Transverse colon (tissue), 4 donors: ENCODE data around the gene FOXL3. TPM values are rescaled to one million over a fixed set of nuclear protein-coding genes. Genes with fewer than 3 reads are reported as not detected.

Experiments
- DNase-seq: peaks from one replicate; pipeline ENCODE4 v3.0.0-alpha.2; 2019
- H3K27ac ChIP-seq, 4 donors: fragments of 200-600 bp; sonication (generic); 2 replicates each; pipeline ENCODE4 v1.5.1; 2016 to 2018; ENCODE audit warnings: inconsistent platforms in 4 of 4
- H3K27me3 ChIP-seq: fragments of 200-600 bp; sonication (generic); 2 replicates; pipeline ENCODE4 v1.5.1; 2017; ENCODE audit warnings: inconsistent platforms
- H3K36me3 ChIP-seq, 4 donors: fragments of 200-600 bp; sonication (generic); 2 replicates each; pipeline ENCODE4 v1.5.1; 2017 to 2019; ENCODE audit warnings: inconsistent platforms in 4 of 4
- H3K4me1 ChIP-seq, 4 donors: fragments of 200-600 bp; sonication (generic); 2 replicates each; pipeline ENCODE4 v1.5.1; 2017 to 2020; ENCODE audit warnings: inconsistent platforms in 4 of 4
- H3K4me3 ChIP-seq, 4 donors: fragments of 200-600 bp; sonication (generic); 1 replicate in 1 of 4; 2 replicates in 3 of 4; pipeline versions ENCODE4 v1.5.1 to v1.6.1; 2017 to 2019; ENCODE audit warnings: inconsistent platforms in 4 of 4
- H3K9me3 ChIP-seq, 2 donors: fragments of 200-600 bp; sonication (generic); 2 replicates each; pipeline ENCODE4 v1.5.1; 2017 to 2019; ENCODE audit warnings: inconsistent platforms in 2 of 2
- EP300 ChIP-seq: sonication (generic); formaldehyde crosslinking; IDR thresholded peaks from one replicate; pipeline ENCODE4 v1.6.1; 2017; ENCODE audit warnings: antibody characterized with exemption, low read depth
- POLR2A ChIP-seq: fragments of 450-650 bp; IDR thresholded peaks from one replicate; pipeline ENCODE4 v1.6.1; 2016; ENCODE audit warnings: antibody characterized with exemption, mild to moderate bottlenecking, moderate library complexity
- POLR2AphosphoS5 ChIP-seq, 3 donors: sonication (generic); formaldehyde crosslinking; IDR thresholded peaks; one replicate each; pipeline ENCODE4 v1.6.1; 2016; ENCODE audit warnings: antibody characterized with exemption in 3 of 3
- WGBS, 2 donors: methylation state at CpG; one replicate each; pipeline ENCODE4 v1.1.5; 2018; ENCODE audit warnings: low coverage in 1 of 2; 5-methylcytosine and 5-hydroxymethylcytosine counted together
- in situ Hi-C, 4 donors: fragments of 200-750 bp; cut with MboI; loops; one replicate each; pipeline versions ENCODE4 v1.15.0 to v1.15.1; 2017; ENCODE audit warnings: low sequenced_read_pairs in 3 of 4, low pct_ligation_motif_present in 1 of 4, low pct_unique_long_range_greater_than_20kb in 1 of 4
- intact Hi-C: fragments of 100-400 bp; cut with DNase I; formaldehyde crosslinking; loops from one replicate; pipeline ENCODE4 v1.15.1; 2023; ENCODE audit warnings: low total_unique reads
- total RNA-seq, 4 donors: library from RNA; depleted of rRNA; stranded (reverse); fragments of >200 nt; gene quantifications; one replicate each; pipeline ENCODE4 v1.1.0, GENCODE V29; 2016
- TF ChIP-seq, protein P1 (sequence below), 5 experiments: fragments of 200-600 bp in 3 of 5; fragments of 450-650 bp in 2 of 5; sonication (generic) in 3 of 5; IDR thresholded peaks; 1 replicate in 2 of 5; 2 replicates in 3 of 5; pipeline ENCODE4 v1.5.1; 2016 to 2017; ENCODE audit warnings: antibody characterized with exemption in 5 of 5, inconsistent platforms in 3 of 5, mild to moderate bottlenecking in 2 of 5, moderate library complexity in 1 of 5

Gene FOXL3
- total RNA-seq, 4 donors from 2014 or later = not detected

DNA sequence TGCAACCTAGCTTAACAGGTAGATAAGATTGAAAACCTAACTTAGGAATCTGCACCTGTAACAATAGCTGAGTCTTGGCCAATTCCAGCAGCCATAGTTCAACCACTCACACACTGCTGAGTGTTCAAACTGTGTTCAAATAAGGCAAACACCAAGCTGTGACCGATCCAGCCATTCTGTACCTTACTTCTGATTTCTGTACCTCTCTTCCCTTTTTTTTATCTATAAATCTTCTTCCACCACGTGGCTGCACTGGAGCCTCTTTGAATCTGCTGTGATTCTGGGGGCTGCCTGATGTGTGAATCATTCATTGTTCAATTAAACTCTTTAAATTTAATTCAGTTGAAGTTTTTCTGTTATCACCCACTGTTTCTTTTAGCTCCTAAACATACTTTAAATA, 15.7 kb upstream of the FOXL3 start:
- intact Hi-C loops = no loop called here
- TF ChIP-seq EP300 (no peak), POLR2AphosphoS5 (IDR thresholded peaks at IDR 0.05) (no peak), POLR2A (no peak)
- TF ChIP-seq, protein P1, sequence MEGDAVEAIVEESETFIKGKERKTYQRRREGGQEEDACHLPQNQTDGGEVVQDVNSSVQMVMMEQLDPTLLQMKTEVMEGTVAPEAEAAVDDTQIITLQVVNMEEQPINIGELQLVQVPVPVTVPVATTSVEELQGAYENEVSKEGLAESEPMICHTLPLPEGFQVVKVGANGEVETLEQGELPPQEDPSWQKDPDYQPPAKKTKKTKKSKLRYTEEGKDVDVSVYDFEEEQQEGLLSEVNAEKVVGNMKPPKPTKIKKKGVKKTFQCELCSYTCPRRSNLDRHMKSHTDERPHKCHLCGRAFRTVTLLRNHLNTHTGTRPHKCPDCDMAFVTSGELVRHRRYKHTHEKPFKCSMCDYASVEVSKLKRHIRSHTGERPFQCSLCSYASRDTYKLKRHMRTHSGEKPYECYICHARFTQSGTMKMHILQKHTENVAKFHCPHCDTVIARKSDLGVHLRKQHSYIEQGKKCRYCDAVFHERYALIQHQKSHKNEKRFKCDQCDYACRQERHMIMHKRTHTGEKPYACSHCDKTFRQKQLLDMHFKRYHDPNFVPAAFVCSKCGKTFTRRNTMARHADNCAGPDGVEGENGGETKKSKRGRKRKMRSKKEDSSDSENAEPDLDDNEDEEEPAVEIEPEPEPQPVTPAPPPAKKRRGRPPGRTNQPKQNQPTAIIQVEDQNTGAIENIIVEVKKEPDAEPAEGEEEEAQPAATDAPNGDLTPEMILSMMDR (IDR thresholded peaks at IDR 0.05) = no peak
- WGBS, 2 donors = 50 to 58% methylated on average over 2 of the region's 2 CpGs
- no peak for DNase-seq
- Histone ChIP-seq H3K4me1 (no peaks in the 10 kb centered on the region), H3K36me3 (no peaks in the 10 kb centered on the region), H3K4me3 (no peak overlapping the region), H3K27ac (no peak overlapping the region), H3K27me3 (no peaks in the 10 kb centered on the region), H3K9me3 (peaks cover 0 to 3% of the 10 kb centered on the region in 2 donors)
- in situ Hi-C loops = no loop called here

DNA sequence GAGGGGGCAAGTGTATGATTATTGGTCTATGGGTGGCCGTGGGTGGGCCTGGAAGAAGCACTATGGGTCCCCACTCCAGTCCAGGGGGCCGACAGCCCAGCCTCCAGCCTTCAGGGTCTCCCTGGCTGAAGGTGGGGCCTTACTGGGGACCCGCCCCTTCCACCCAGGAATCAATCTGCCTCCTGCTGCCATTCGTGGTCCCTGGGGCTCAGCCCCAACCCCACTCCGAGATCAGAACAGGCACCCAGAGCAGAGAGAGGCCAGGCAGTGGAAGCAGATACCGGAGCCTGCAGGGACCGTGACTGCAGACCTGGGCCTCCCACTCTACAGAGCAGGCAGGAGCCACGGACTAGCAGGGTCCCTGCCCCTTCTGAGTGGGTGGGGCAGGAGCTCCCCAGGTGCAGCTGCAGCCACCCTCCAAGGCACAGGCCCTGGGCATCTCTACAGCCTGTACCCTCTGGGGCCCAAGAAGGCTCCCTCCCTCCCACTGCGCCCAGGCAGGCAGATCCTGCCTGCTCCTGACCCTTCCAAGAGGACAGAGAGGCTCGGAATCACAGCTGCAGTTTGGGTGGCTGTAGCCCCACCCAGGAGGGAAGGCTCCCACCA, 13.6 kb upstream of the FOXL3 start:
- intact Hi-C loops = no loop called here
- no peaks in the 10 kb centered on the region for H3K36me3 ChIP-seq
- no peak overlapping the region for H3K4me3 ChIP-seq
- H3K27me3 ChIP-seq = no peaks in the 10 kb centered on the region
- in situ Hi-C loops = no loop called here
- WGBS, 2 donors = 74% methylated on average over 9 of the region's 10 CpGs; no CpG with 5 or more reads in 1 of the 2 donors
- H3K4me1 ChIP-seq = no peaks in the 10 kb centered on the region
- H3K9me3 ChIP-seq = peaks cover 0 to 3% of the 10 kb centered on the region in 2 donors
- H3K27ac ChIP-seq = no peak overlapping the region
- no peak for TF ChIP-seq POLR2AphosphoS5 (IDR thresholded peaks at IDR 0.05)
- TF ChIP-seq POLR2A = no peak
- TF ChIP-seq, protein P1 (IDR thresholded peaks at IDR 0.05) = no peak
- TF ChIP-seq EP300 = no peak
- DNase-seq = no peak

DNA sequence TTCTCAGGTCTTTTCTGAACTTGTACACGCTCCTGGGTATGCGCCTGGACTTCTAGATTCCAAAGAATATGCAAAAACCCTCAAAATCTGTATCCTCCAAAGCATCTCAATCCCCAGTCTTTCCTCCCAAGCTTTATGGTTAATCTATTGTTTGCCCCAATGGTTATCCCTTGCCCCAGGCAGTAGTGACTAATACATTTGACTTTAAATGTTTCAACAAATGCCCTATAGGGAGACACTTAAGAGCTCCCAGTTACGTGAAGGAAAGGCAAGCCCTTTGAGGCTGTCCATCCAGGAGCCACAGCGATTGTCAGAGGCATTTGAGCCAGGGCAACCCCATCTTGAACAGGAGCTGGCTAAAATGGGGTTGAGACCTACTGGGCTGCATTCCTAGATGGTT, 12.7 kb upstream of the FOXL3 start:
- H3K4me1 ChIP-seq = no peaks in the 10 kb centered on the region
- intact Hi-C loops = no loop called here
- no peak overlapping the region for H3K4me3 ChIP-seq
- no peaks in the 10 kb centered on the region for H3K27me3 ChIP-seq
- in situ Hi-C loops = no loop called here
- H3K27ac ChIP-seq = no peak overlapping the region
- WGBS, 2 donors = 89 to 100% methylated on average over 4 of the region's 4 CpGs
- TF ChIP-seq POLR2AphosphoS5 (IDR thresholded peaks at IDR 0.05) (no peak), EP300 (no peak), POLR2A (no peak)
- TF ChIP-seq, protein P1 (IDR thresholded peaks at IDR 0.05) = no peak
- H3K36me3 ChIP-seq = no peaks in the 10 kb centered on the region
- H3K9me3 ChIP-seq = peaks cover 0 to 3% of the 10 kb centered on the region in 2 donors
- no peak for DNase-seq

DNA sequence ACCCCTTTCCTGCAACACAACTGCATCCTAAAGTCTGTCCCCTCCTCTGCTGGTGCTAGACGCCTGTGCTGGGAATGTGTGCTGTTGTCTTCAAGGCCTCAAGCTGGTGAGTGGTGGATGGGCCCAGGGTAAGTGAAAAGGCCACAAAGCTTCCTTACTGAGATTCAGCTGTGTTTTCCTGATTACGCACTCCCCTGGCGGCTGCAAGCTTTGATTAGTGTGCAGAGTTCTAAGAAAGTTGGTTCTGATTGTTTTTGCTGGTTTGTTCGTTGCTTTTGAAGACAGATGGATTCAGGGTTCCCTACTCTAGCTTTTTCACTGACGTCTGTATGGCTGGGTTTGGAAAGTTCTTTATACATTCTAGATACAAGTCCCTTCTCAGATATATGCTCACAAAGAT, 11.9 kb upstream of the FOXL3 start:
- no peak for DNase-seq
- in situ Hi-C loops = no loop called here
- H3K4me1 ChIP-seq = no peaks in the 10 kb centered on the region
- no peak overlapping the region for H3K4me3 ChIP-seq
- H3K27ac ChIP-seq = no peak overlapping the region
- no peaks in the 10 kb centered on the region for H3K27me3 ChIP-seq
- intact Hi-C loops = no loop called here
- H3K36me3 ChIP-seq = no peaks in the 10 kb centered on the region
- WGBS, 2 donors = 68 to 83% methylated on average over 4 to 5 of the region's 5 CpGs
- H3K9me3 ChIP-seq = peaks cover 0 to 3% of the 10 kb centered on the region in 2 donors
- TF ChIP-seq POLR2A (no peak), POLR2AphosphoS5 (IDR thresholded peaks at IDR 0.05) (no peak), EP300 (no peak)
- TF ChIP-seq, protein P1 (IDR thresholded peaks at IDR 0.05) = no peak
